ENCODE results near the gene ARHGEF7.

Gene ARHGEF7

DNA sequence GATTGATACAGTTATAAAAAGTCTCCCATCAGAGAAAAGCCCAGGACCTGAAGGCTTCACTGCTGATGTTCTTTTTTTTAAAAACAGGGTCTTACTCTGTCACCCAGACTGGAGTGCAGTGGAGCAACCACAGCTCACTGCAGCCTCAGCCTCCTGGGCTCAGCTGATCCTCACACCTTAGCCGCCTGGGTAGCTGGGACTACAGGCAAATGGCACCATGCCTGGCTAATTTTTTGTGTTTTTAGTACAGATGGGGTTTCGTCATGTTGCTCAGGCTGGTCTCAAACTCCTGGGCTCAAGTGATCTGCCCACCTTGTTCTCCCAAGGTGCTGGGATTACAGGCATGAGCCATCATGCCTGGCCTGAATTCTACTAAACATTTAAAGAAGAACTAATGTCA, 238.4 kb downstream of the ARHGEF7 start:
- no peak for DNase-seq (ENCODE audit: low read depth)

DNA sequence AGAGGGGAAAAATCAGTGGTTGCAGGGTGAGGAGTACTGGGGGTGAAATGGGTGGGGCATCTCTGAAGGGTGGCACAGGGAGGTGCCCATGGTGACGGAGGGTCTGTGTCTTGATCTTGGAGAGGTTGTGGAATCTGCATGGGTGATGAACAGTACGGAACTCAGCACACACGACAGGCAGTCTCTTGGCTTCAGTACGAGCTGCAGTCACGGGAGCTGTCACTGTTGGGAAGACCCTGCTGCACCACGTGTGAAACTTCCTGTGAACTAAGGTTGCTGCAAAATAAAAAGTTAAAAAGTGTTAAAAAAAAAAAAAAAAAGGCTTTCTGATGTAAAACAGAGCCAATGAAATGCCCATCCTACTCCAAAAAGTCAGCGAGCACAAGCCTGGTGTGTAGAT, 239.7 kb downstream of the ARHGEF7 start:
- no peak for DNase-seq (ENCODE audit: low read depth)

Data from HS-27A (cell line).